Stimulated activated CD4-positive, alpha-beta T cell treated with anti-CD3 and anti-CD28 coated beads, Interleukin-1b, Interleukin-23, amount 100 ng/mL, for 1 hour (primary cell): Measurements from ENCODE around the gene ANKS1A.

Experiments used
- DNase-seq, 2 donors: peaks; one replicate each; pipeline ENCODE4 v3.0.0-alpha.2; 2020; ENCODE audit warnings: low read depth in 2 of 2

Gene ANKS1A

GRCh38 chr6:35019831-35020230, 130.8 kb downstream of the ANKS1A start:
- DNase-seq: no peak

- DNase-seq: no peak
These were observed 131.9 kb downstream of the ANKS1A start for GRCh38 chr6:35021004-35021403.

- no peak for DNase-seq
These were observed 134.3 kb downstream of the ANKS1A start for GRCh38 chr6:35023091-35024000.

- no peak for DNase-seq
These were observed 135.5 kb downstream of the ANKS1A start for GRCh38 chr6:35024551-35025054.

- DNase-seq: no peak
These were observed 136.5 kb downstream of the ANKS1A start for GRCh38 chr6:35025232-35026188.

- DNase-seq: no peak
These were observed 137.6 kb downstream of the ANKS1A start for GRCh38 chr6:35026434-35027222.

GRCh38 chr6:35027807-35028206, 138.8 kb downstream of the ANKS1A start:
- DNase-seq: no peak

GRCh38 chr6:35028781-35029769, 140.0 kb downstream of the ANKS1A start:
- DNase-seq: no peak

- no peak for DNase-seq
These were observed 141.0 kb downstream of the ANKS1A start for GRCh38 chr6:35030099-35030498.

GRCh38 chr6:35031611-35032529, 142.8 kb downstream of the ANKS1A start:
- no peak for DNase-seq

- no peak for DNase-seq
These were observed 144.6 kb downstream of the ANKS1A start for GRCh38 chr6:35033683-35034082.

GRCh38 chr6:35034411-35035191, 145.5 kb downstream of the ANKS1A start:
- DNase-seq: no peak

- DNase-seq: no peak
These were observed 146.5 kb downstream of the ANKS1A start for GRCh38 chr6:35035481-35036030.

- no peak for DNase-seq
These were observed 147.2 kb downstream of the ANKS1A start for GRCh38 chr6:35036059-35036827.

GRCh38 chr6:35036828-35037663, 148.0 kb downstream of the ANKS1A start:
- DNase-seq: no peak

GRCh38 chr6:35037664-35038038, 148.6 kb downstream of the ANKS1A start:
- DNase-seq: no peak
